Measurements from ENCODE around the gene HCN2. TPM values are rescaled to one million over a fixed set of nuclear protein-coding genes. Genes with fewer than 3 reads are reported as not detected.

Gene HCN2
- total and polyA plus RNA-seq, 9 of the 15 experiments (the other 6 are each of a cell fraction or from before 2014, with no cell fraction given), result 0.29 to 4.2 (median 0.82) TPM; not detected in 2

DNA sequence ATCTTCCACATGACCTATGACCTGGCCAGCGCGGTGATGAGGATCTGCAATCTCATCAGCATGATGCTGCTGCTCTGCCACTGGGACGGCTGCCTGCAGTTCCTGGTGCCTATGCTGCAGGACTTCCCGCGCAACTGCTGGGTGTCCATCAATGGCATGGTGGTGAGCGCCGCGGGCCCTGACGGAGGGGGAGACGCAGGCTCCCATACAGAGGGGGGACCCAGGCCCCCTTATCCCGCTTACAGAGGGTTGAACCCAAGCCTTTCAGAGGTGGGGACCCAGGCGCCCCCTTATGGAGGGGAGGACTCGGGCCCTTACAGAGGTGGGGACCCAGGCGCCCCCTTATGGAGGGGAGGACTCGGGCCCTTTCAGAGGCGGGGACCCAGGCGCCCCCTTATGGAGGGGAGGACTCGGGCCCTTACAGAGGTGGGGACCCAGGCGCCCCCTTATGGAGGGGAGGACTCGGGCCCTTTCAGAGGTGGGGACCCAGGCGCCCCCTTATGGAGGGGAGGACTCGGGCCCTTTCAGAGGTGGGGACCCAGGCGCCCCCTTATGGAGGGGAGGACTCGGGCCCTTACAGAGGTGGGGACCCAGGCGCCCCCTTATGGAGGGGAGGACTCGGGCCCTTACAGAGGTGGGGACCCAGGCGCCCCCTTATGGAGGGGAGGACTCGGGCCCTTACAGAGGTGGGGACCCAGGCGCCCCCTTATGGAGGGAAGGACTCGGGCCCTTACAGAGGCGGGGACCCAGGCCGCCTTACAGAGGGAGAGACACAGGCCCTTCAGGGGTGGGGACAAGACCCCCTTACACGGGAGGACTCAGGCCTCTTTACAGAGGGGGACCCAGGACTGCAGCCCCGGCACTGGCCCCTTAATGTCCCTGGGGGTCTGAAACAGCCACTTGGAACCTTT is 15.6 kb downstream of the HCN2 start (continued):
- TF ChIP-seq CTBP1 (IDR thresholded peaks at IDR 0.05; ENCODE audit: borderline replicate concordance) (peak; percentile 36; the same call in 1 of the 2 replicates), PHF8 (IDR thresholded peaks at IDR 0.05; ENCODE audit: borderline replicate concordance, low read length) (peak; percentile 70; the same call in 1 of the 2 replicates), ZFX (CRISPR knock-in tag; IDR thresholded peaks at IDR 0.05) (peak; percentile 72), HCFC1 (IDR thresholded peaks at IDR 0.05; ENCODE audit: low read depth, low read length) (peak; percentile 81), ERF (CRISPR knock-in tag; IDR thresholded peaks at IDR 0.05) (0 out of 2 replicates have a peak, but pooled peaks have one; percentile 29), ZBTB17 (CRISPR knock-in tag; IDR thresholded peaks at IDR 0.05) (0 out of 2 replicates have a peak, but pooled peaks have one; percentile 25), CBX1 (IDR thresholded peaks at IDR 0.05; ENCODE audit: low read depth) (peak; percentile 97), FOSL1 (tag; conservative IDR thresholded peaks at IDR 0.05) (peak; percentile 78), ZNF584 (CRISPR knock-in tag; IDR thresholded peaks at IDR 0.05; ENCODE audit: low read depth) (peak; percentile 62; the same call in 1 of the 2 replicates), MAFG (tag; conservative IDR thresholded peaks at IDR 0.05) (peak; percentile 57), POLR2AphosphoS5 (IDR thresholded peaks at IDR 0.05; ENCODE audit: control insufficient read depth, insufficient read depth, low read depth, low read length) (0 out of 2 replicates have a peak, but pooled peaks have one; percentile 49), CREM (IDR thresholded peaks at IDR 0.05; ENCODE audit: low read depth) (peak; percentile 47), TRIM24 (IDR thresholded peaks at IDR 0.05) (0 out of 4 replicates have a peak, but pooled peaks of 1 of the 2 experiments have one; percentile 11), TAF1 (IDR thresholded peaks at IDR 0.05; ENCODE audit: control insufficient read depth, extremely low read depth, insufficient read depth, low read length, severe bottlenecking) (peak; percentile 63), L3MBTL2 (IDR thresholded peaks at IDR 0.05) (peak; percentile 19; the same call in 1 of the 2 replicates), ZNF644 (tag; IDR thresholded peaks at IDR 0.05; ENCODE audit: low read depth) (peak; percentile 79; the same call in 1 of the 2 replicates), ZBED1 (IDR thresholded peaks at IDR 0.05) (peak; percentile 53; the same call in 1 of the 2 replicates), ZNF175 (CRISPR knock-in tag; IDR thresholded peaks at IDR 0.05; ENCODE audit: low read depth) (0 out of 2 replicates have a peak, but pooled peaks have one; percentile 39), SMARCE1 (IDR thresholded peaks at IDR 0.05) (0 out of 2 replicates have a peak, but pooled peaks have one; percentile 21), SMARCA4 (IDR thresholded peaks at IDR 0.05) (0 out of 2 replicates have a peak, but pooled peaks have one; percentile 23), FIP1L1 (IDR thresholded peaks at IDR 0.05; ENCODE audit: low read depth, low read length, poor library complexity, severe bottlenecking) (peak; percentile 90), BRD4 (IDR thresholded peaks at IDR 0.05) (0 out of 2 replicates have a peak, but pooled peaks have one; percentile 46)
- TF ChIP-seq, protein P1, sequence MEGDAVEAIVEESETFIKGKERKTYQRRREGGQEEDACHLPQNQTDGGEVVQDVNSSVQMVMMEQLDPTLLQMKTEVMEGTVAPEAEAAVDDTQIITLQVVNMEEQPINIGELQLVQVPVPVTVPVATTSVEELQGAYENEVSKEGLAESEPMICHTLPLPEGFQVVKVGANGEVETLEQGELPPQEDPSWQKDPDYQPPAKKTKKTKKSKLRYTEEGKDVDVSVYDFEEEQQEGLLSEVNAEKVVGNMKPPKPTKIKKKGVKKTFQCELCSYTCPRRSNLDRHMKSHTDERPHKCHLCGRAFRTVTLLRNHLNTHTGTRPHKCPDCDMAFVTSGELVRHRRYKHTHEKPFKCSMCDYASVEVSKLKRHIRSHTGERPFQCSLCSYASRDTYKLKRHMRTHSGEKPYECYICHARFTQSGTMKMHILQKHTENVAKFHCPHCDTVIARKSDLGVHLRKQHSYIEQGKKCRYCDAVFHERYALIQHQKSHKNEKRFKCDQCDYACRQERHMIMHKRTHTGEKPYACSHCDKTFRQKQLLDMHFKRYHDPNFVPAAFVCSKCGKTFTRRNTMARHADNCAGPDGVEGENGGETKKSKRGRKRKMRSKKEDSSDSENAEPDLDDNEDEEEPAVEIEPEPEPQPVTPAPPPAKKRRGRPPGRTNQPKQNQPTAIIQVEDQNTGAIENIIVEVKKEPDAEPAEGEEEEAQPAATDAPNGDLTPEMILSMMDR (IDR thresholded peaks at IDR 0.05 in 2 of 3, conservative IDR thresholded peaks at IDR 0.05 in 1 of 3; ENCODE audit: insufficient read depth in 2 of 3, low read depth in 1 of 3, low read length in 3 of 3), result peak; percentile 70 to 89 (median 82)
- TF ChIP-seq, protein P2, sequence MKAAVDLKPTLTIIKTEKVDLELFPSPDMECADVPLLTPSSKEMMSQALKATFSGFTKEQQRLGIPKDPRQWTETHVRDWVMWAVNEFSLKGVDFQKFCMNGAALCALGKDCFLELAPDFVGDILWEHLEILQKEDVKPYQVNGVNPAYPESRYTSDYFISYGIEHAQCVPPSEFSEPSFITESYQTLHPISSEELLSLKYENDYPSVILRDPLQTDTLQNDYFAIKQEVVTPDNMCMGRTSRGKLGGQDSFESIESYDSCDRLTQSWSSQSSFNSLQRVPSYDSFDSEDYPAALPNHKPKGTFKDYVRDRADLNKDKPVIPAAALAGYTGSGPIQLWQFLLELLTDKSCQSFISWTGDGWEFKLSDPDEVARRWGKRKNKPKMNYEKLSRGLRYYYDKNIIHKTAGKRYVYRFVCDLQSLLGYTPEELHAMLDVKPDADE (conservative IDR thresholded peaks at IDR 0.05; ENCODE audit: control insufficient read depth, low read depth, low read length), result peak; percentile 93
